Measurements from ENCODE around the gene PRKD2.

GRCh38 chr19:46697204-46697960, 19.5 kb downstream of the PRKD2 start:
- TF ChIP-seq CTCF (IDR thresholded peaks at IDR 0.05): no peak
- peak in 1 of 2 donors; percentile 6 for TF ChIP-seq POLR2A (IDR thresholded peaks at IDR 0.05)

All from Peyer's patch (tissue), 4 donors.